Fibroblast of lung (primary cell): ENCODE measurements around the gene CFAP77. TPM values are rescaled to one million over a fixed set of nuclear protein-coding genes. Genes with fewer than 3 reads are reported as not detected.
A peak's percentile ranks its signal among the peaks of the same experiment; 100 is the strongest.

Experiments used
- DNase-seq, 2 donors: peaks; one replicate each; pipeline versions ENCODE4 v3.0.0 to v3.0.0-alpha.2; 2010; ENCODE audit warnings: low read depth in 2 of 2
- H2AFZ ChIP-seq: 2 replicates; pipeline ENCODE4 v1.5.1; 2012; ENCODE audit warnings: low read length, control low read depth, inconsistent platforms
- H3K27ac ChIP-seq: 2 replicates; pipeline ENCODE4 v1.5.1; 2011; ENCODE audit warnings: low read length, control low read depth; ENCODE audit not compliant: insufficient read depth
- H3K27me3 ChIP-seq: 2 replicates; pipeline ENCODE4 v1.5.1; 2011; ENCODE audit warnings: mild to moderate bottlenecking, low read length; ENCODE audit not compliant: control insufficient read depth, insufficient read depth
- H3K36me3 ChIP-seq: 2 replicates; pipeline ENCODE4 v1.5.1; 2011; ENCODE audit warnings: low read length; ENCODE audit not compliant: control insufficient read depth, insufficient read depth
- H3K4me1 ChIP-seq: 2 replicates; pipeline ENCODE4 v1.5.1; 2011; ENCODE audit warnings: low read length; ENCODE audit not compliant: control insufficient read depth, insufficient read depth; ENCODE audit errors: extremely low read depth
- H3K4me2 ChIP-seq: 2 replicates; pipeline ENCODE4 v1.5.1; 2011; ENCODE audit warnings: low read length, control low read depth; ENCODE audit not compliant: insufficient read depth; ENCODE audit errors: extremely low read depth
- H3K4me3 ChIP-seq, 4 experiments: fragments of 200-600 bp in 1 of 4; sonication (generic) in 1 of 4; replicated peaks in 1 of 4; 2 replicates each; pipeline ENCODE4 v1.5.1; 2011 to 2016; ENCODE audit warnings: low read length in 4 of 4, low read depth in 3 of 4, mild to moderate bottlenecking in 3 of 4, control low read depth in 2 of 4, inconsistent platforms in 1 of 4, mixed read lengths in 1 of 4; ENCODE audit not compliant: insufficient read depth in 1 of 4; ENCODE audit errors: control extremely low read depth in 1 of 4
- H3K79me2 ChIP-seq: 2 replicates; pipeline ENCODE4 v1.5.1; 2012; ENCODE audit warnings: mild to moderate bottlenecking, low read length, inconsistent platforms; ENCODE audit not compliant: control insufficient read depth, insufficient read depth
- H3K9ac ChIP-seq: 2 replicates; pipeline ENCODE4 v1.5.1; 2011; ENCODE audit warnings: mild to moderate bottlenecking, low read length, control low read depth; ENCODE audit not compliant: insufficient read depth
- H3K9me3 ChIP-seq: 2 replicates; pipeline ENCODE4 v1.5.1; 2012; ENCODE audit warnings: low read depth, low read length; ENCODE audit not compliant: control insufficient read depth, insufficient read depth
- H4K20me1 ChIP-seq: 2 replicates; pipeline ENCODE4 v1.5.1; 2011; ENCODE audit warnings: low read length; ENCODE audit not compliant: control insufficient read depth, insufficient read depth; ENCODE audit errors: extremely low read depth
- CTCF ChIP-seq, 2 donors: IDR thresholded peaks in 1 of 2; conservative IDR thresholded peaks in 1 of 2; 1 replicate in 1 of 2; 2 replicates in 1 of 2; pipeline ENCODE4 v1.5.1; 2011 to 2012; ENCODE audit warnings: low read length in 2 of 2, control low read depth in 1 of 2, inconsistent platforms in 1 of 2, low read depth in 1 of 2, mild to moderate bottlenecking in 1 of 2
- EZH2 ChIP-seq: IDR thresholded peaks from 2 replicates; pipeline ENCODE4 v1.5.1; 2012; ENCODE audit warnings: low read length, control low read depth, mild to moderate bottlenecking; ENCODE audit errors: missing control alignments
- polyA plus RNA-seq, 2 donors: library from polyadenylated mRNA; depleted of rRNA in 1 of 2; stranded (reverse) in 1 of 2; unstranded in 1 of 2; fragments of >200 nt; gene quantifications; 2 replicates each; pipeline ENCODE4 v1.2.1, GENCODE V29; 2011 to 2012; ENCODE audit warnings: missing spikeins in 1 of 2
- total RNA-seq: library from RNA; depleted of rRNA; stranded (reverse); fragments of >200 nt; gene quantifications from 2 replicates; pipeline ENCODE4 v1.2.1, GENCODE V29; 2014

The CFAP77 gene
- total and polyA plus RNA-seq, 2 donors (not counting 1 experiment from before 2014, with no cell fraction given): not detected

GRCh38 chr9:132590037-132590317 is 180.0 kb downstream of the CFAP77 start:
- no peak overlapping the region for H3K9ac ChIP-seq
- peaks cover 2% of the 10 kb centered on the region for H3K36me3 ChIP-seq
- no peaks in the 10 kb centered on the region for H4K20me1 ChIP-seq
- no peaks in the 10 kb centered on the region for H3K79me2 ChIP-seq
- no peak overlapping the region for H3K4me2 ChIP-seq
- no peak for DNase-seq
- no peak for TF ChIP-seq CTCF (conservative IDR thresholded peaks at IDR 0.05 in 1 of 2, IDR thresholded peaks at IDR 0.05 in 1 of 2; ENCODE audit: low read depth in 1 of 2, low read length in 2 of 2)
- no peak for TF ChIP-seq EZH2
- no peak overlapping the region for H2AFZ ChIP-seq
- H3K9me3 ChIP-seq: no peaks in the 10 kb centered on the region
- H3K4me3 ChIP-seq: no peak overlapping the region
- no peaks in the 10 kb centered on the region for H3K4me1 ChIP-seq
- H3K27ac ChIP-seq: no peak overlapping the region
- peaks cover 61% of the 10 kb centered on the region for H3K27me3 ChIP-seq

GRCh38 chr9:132590318-132591182 is 180.5 kb downstream of the CFAP77 start:
- Histone ChIP-seq H4K20me1 (no peaks in the 10 kb centered on the region), H3K9me3 (no peaks in the 10 kb centered on the region), H3K27me3 (peaks cover 55% of the 10 kb centered on the region), H3K4me1 (no peaks in the 10 kb centered on the region), H3K27ac (no peak overlapping the region), H3K36me3 (peaks cover 2% of the 10 kb centered on the region), H2AFZ (no peak overlapping the region), H3K79me2 (no peaks in the 10 kb centered on the region), H3K4me2 (no peak overlapping the region), H3K4me3 (no peak overlapping the region), H3K9ac (no peak overlapping the region)
- DNase-seq: no peak
- TF ChIP-seq EZH2 (peak; percentile 99), CTCF (conservative IDR thresholded peaks at IDR 0.05 in 1 of 2, IDR thresholded peaks at IDR 0.05 in 1 of 2; ENCODE audit: low read depth in 1 of 2, low read length in 2 of 2) (no peak)

- Histone ChIP-seq H4K20me1 (no peaks in the 10 kb centered on the region), H3K4me3 (no peak overlapping the region), H3K27ac (no peak overlapping the region), H3K36me3 (peaks cover 2% of the 10 kb centered on the region), H3K4me1 (no peaks in the 10 kb centered on the region), H3K9ac (no peak overlapping the region), H3K4me2 (no peak overlapping the region), H3K9me3 (no peaks in the 10 kb centered on the region), H3K27me3 (peaks cover 48% of the 10 kb centered on the region), H2AFZ (no peak overlapping the region), H3K79me2 (no peaks in the 10 kb centered on the region)
- TF ChIP-seq CTCF (conservative IDR thresholded peaks at IDR 0.05 in 1 of 2, IDR thresholded peaks at IDR 0.05 in 1 of 2; ENCODE audit: low read depth in 1 of 2, low read length in 2 of 2) (no peak), EZH2 (no peak)
- no peak for DNase-seq
Measured at GRCh38 chr9:132591244-132591643, 181.2 kb downstream of the CFAP77 start.
